IgD-negative memory B cell (primary cell): ENCODE results near the gene RGS21. TPM values are rescaled to one million over a fixed set of nuclear protein-coding genes. Genes with fewer than 3 reads are reported as not detected.

Source experiments
- H3K27ac Mint-ChIP-seq, 3 donors: one replicate each; pipeline ENCODE4 v1.8.0; 2020 to 2022; ENCODE audit warnings: mild to moderate bottlenecking in 3 of 3, mixed read lengths in 3 of 3, moderate library complexity in 1 of 3
- H3K27me3 Mint-ChIP-seq: one replicate; pipeline ENCODE4 v1.8.0; 2021; ENCODE audit warnings: mixed read lengths
- H3K36me3 Mint-ChIP-seq: one replicate; pipeline ENCODE4 v1.8.0; 2020; ENCODE audit warnings: mild to moderate bottlenecking, mixed read lengths
- H3K4me1 Mint-ChIP-seq, 3 donors: one replicate each; pipeline ENCODE4 v1.8.0; 2020 to 2022; ENCODE audit warnings: mixed read lengths in 3 of 3, mild to moderate bottlenecking in 1 of 3
- H3K4me3 Mint-ChIP-seq, 4 donors: one replicate each; pipeline ENCODE4 v1.8.0; 2020 to 2022; ENCODE audit warnings: mild to moderate bottlenecking in 4 of 4, mixed read lengths in 4 of 4, moderate library complexity in 3 of 4
- H3K9me3 Mint-ChIP-seq, 3 donors: one replicate each; pipeline ENCODE4 v1.8.0; 2020 to 2021; ENCODE audit warnings: mixed read lengths in 3 of 3, mild to moderate bottlenecking in 1 of 3
- polyA plus RNA-seq: library from polyadenylated mRNA; unstranded; fragments of 300-500 nt; fragmentation: Illumina TruSeq; gene quantifications from one replicate; pipeline ENCODE4 v1.2.3, GENCODE V29; 2021

The RGS21 gene
- polyA plus RNA-seq, 1 donor from 2014 or later = not detected

DNA sequence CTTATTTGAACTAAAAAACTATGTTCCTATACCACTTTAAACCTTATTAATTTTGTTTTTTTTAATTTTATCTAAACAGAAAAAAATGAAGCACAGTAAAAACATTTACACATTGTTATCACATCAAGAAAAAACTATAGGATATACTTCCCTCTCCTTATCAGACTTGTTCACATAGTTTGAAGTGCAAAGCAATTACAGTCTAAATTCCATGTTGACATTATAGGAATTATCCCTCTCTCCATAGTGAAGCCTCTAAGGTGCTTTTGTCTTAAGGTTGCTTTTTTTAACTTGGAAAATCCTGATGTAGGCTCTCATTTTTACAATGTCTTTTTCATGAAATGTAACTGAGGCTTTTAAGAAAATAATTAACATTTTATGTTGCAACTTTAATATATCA, 85.8 kb downstream of the RGS21 start:
- H3K27me3 Mint-ChIP-seq = peaks cover 1% of the 10 kb centered on the region

DNA sequence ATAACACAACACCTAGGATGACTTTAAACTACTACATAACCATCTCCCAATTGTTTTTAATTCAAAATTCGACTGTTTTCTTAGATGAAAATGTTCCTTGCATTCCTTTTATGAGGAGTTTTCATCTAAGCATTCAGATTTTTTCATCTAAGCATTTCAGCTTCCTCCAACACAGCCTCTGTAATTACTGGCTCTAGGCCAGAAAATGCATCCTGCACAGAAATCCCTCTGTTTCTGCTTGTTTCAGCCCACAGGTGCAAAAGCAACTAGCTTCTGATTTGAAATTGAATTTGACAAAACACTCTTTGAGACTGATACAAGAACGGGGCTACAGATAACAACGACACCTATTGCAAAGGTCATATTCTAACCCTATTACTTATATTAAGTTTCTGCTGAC, 90.4 kb downstream of the RGS21 start:
- H3K27me3 Mint-ChIP-seq = no peaks in the 10 kb centered on the region
- H3K4me1 Mint-ChIP-seq = no peaks in the 10 kb centered on the region
- no peak overlapping the region for H3K27ac Mint-ChIP-seq
- no peaks in the 10 kb centered on the region for H3K9me3 Mint-ChIP-seq
- H3K4me3 Mint-ChIP-seq = no peak overlapping the region
- no peaks in the 10 kb centered on the region for H3K36me3 Mint-ChIP-seq

More for the DNA sequence above, 85.8 kb downstream of the RGS21 start:
- Mint-ChIP-seq H3K4me3 (no peak overlapping the region), H3K9me3 (no peaks in the 10 kb centered on the region), H3K27ac (no peak overlapping the region), H3K4me1 (no peaks in the 10 kb centered on the region), H3K36me3 (no peaks in the 10 kb centered on the region)

Other genes starting within 250 kb of the RGS21 start
- gene RGS18, start 158.5 kb upstream of the RGS21 start, polyA plus RNA-seq = 3.0 TPM